Measurements from ENCODE around the gene SLC25A4.
A peak's percentile ranks its signal among the peaks of the same experiment; 100 is the strongest.
"Not testable (repeated sequence)": the region's sequence is repeated elsewhere in the genome, so short reads cannot be mapped to it uniquely, and the experiment has no call there.

SLC25A4 gene

DNA sequence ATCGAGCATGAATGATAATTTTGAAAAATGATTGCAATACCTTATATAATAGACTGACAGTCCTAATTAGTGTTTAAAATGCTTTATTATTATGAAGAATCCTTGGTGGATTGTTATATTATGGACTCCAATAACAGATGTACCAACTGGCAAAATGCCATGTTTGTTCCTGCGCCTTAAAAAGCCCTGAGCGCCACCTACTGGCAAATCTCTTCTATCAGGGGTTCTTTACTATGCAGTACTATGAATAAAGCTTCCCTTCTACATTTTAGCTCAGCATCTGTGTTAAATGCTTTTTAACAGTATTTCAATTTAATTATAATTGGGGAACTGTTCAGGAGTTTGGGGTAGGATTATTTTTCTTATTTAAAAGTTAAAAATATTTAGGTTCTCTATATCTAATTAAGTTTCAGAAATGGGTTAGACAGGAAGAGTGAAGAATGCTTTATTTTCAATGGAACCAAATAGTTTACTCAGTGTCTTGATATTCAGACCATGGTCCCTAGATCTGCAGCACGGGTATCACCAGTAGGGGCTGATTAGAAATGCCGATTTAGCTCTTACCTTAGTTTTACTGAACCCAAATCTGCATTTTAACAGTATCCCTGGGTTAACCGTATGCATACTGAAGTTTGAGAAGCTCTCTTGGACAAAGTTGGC, 40.7 kb downstream of the SLC25A4 start:
- DNase-seq (ENCODE audit: low read depth in 2 of 2): peak; percentile 55 to 60

DNA sequence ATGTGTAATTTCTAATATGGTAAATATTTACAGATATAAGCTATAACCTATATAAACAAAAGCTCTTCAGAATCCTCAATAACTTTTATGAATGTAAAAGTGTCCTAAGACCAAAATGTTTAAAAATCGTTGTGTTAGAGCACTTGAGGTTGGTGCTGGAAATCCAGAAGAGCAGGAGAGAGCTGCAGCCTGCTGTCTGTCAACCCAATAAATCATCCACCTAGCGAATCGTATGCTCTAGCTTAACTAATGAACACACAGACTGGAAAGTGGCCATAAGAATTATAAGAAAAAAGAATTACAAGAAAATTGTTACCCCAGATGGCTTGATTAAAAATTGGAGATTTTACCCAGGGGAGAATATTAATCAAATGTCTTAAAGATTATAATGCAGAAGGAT, 43.7 kb downstream of the SLC25A4 start:
- no peak for DNase-seq (ENCODE audit: low read depth in 2 of 2)

DNA sequence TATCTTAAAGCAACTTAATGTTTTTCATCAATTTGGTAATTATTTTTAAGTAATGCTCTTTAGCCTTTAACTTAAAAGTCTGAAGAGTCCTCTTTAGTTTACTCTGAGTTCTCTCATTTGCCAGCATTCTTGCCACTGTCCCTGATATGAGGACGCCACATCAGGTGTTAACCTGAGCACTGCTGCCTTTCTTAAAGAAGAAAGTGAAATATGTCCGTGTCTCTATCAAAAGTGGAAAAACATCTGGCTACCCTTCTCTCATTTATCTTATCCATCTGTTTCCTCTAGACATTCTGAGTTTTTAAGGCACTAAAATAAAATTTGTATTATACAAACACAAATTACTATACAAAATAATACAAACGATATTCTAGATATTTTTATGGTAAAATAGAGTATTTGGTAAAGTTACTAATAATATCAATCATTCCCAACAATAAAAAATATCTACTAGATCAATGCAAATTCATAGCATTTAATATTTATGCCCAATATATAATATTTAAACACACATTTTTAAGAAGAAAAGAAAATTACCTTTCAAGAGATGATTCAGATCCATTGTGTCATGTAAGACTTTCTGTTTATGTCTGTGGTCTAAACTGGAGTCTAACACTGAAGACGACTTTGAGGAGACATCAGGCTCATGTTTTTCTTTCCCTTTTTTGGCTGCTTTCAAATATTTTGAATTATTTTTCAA, 46.7 kb downstream of the SLC25A4 start:
- DNase-seq (ENCODE audit: low read depth in 2 of 2): no peak

DNA sequence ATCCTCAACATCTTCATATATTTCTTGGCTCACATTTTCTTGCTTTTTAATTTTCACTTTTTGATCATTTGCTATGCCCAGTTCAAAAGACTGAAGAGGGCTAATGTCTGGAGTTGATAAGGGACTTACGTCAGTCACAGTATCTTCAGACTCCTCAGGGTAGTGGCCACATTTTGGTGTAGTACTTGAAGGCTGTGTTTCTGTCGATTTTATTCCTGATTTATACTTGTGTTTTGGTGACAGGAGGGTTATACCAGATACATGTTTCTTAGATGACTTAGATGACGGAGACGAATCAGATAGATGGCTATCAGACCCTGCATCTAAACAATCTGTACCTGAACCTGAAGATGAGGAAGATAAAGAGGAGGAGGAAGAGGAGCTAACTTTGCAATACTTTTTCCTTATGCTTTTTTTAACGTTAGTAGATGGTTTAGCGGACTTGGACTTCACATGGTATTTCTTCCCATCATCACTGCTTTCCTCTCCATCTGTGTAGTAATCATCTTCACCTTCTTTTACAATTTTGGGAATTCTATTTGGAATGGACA, 47.3 kb downstream of the SLC25A4 start:
- no peak for DNase-seq (ENCODE audit: low read depth in 2 of 2)

DNA sequence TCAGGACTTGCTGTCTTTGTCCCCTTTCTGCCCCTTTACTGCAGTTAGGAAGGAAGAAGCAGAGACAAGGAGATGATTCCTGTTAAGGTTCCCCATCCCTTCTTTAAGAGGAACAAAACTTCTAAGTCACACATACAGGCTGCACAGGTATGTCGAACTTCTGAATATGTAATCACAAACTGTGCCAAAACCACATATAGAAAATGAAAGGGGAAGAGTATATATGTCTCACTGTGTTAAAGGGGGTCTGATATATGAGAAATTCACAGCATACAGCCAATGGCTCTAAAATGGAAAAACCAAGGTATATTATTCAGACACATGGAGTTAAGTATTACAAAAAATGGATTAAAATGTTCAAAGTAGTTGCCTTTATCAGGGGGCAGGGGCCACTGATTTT, 49.0 kb downstream of the SLC25A4 start:
- no peak for DNase-seq (ENCODE audit: low read depth in 2 of 2)

DNA sequence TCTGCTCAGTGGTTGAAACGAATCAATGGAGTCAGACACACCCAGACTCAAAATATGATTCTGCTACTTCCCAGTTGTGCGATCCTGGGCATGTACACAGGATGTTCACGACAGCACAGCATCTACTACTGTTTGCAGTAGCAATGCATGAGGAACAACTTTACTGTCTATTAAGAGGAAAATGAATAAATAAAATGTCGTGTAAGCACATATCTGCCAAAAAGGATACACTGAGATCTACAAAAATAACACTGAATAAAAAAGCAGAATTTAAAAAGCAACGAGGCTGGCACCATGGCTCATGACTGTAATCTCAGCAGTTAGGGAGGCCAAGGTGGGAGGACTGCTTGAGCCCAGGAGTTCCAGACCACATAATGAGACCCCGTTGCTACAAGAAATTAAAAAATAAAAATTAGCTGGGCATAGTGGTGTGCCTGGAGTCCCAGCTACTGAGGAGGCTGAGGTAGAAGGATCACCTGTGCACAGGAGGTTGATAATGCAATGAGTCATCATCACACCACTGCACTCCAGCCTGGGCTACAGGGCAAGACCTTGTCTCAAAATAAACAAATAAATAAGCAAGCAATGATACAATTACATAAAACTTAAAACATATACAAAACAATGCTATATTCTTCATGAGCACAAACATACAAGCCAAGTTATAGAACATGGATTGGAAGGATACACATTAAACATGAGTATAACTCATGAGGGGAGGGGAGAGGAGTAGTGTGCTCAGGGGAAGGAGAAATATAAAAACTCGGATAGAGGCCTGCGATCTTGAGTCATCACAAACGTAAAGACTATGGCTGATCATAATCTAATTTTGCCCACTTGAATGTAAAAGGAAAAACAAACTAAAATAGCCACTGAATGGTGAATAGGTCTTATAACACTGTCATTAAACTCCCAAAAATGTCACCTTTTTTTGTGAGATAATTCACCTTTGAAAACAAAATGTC, 52.1 kb downstream of the SLC25A4 start:
- no peak for DNase-seq (ENCODE audit: low read depth in 2 of 2)

DNA sequence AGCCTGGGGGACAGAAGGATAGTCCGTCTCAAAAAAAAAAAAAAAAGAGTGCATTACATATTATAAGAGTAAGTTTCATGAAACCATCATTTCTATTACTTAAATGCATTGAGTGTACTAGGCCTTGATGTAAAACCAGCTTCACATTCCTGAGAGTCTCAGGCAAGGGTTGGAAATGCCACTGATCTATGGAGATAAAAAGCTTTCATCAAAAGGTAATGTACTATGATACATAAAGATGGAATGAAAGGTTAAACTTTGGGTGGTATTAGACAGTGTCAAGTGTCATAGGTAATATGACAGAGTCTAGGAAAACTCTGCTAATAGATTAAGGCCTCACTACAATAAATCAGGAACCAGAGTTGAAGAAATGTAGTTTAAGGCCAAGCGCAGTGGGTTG, 53.4 kb downstream of the SLC25A4 start:
- no peak for DNase-seq (ENCODE audit: low read depth in 2 of 2)

DNA sequence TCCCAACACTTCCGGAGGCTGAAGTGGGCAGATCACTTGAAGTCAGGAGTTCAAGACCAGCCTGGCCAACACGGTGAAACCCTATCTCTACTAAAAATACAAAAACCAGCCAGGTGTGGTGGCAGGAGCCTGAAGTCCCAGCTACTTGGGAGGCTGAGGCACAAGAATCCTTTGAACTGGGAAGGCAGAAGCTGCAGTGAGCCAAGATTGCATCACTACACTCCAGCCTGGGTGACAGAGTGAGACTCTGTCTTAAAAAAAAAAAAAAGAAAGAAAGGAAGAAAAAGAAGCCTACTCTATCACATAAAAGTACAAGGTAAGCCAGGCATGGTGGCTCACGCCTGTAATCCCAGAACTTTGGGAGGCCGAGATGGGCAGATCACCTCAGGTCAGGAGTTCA, 55.1 kb downstream of the SLC25A4 start:
- DNase-seq (ENCODE audit: low read depth in 2 of 2): not testable (repeated sequence)
